Spleen (tissue), 7 donors: Measurements from ENCODE around the gene ARNT2.

ENCODE experiments used
- CTCF ChIP-seq, 11 experiments: fragments of 200-600 bp in 7 of 11; fragments of 450-650 bp in 4 of 11; sonication (generic) in 4 of 11; IDR thresholded peaks in 8 of 11; conservative IDR thresholded peaks in 3 of 11; 1 replicate in 7 of 11; 2 replicates in 4 of 11; pipeline versions ENCODE4 v1.4.0 to v1.8.0; 2016 to 2021; ENCODE audit warnings: antibody characterized with exemption in 11 of 11, inconsistent platforms in 4 of 11, mild to moderate bottlenecking in 1 of 11
- POLR2A ChIP-seq, 3 donors: fragments of 450-650 bp; IDR thresholded peaks; one replicate each; pipeline ENCODE4 v1.5.1; 2017; ENCODE audit warnings: antibody characterized with exemption in 3 of 3, mild to moderate bottlenecking in 1 of 3
- donor health status: DM: no; HTN: no; CAD: no; lungs with moderate emphysema.
- donor health status: DM: no; HTN: no; CAD: no.
- donor health status: DM: no; HTN: no; CAD: no.

- TF ChIP-seq POLR2A (IDR thresholded peaks at IDR 0.05) (no peak), CTCF (IDR thresholded peaks at IDR 0.05 in 8 of 11, conservative IDR thresholded peaks at IDR 0.05 in 3 of 11) (no peak)
Observed at GRCh38 chr15:80437334-80437891, 33.2 kb downstream of the ARNT2 start.
